Measurements from ENCODE around the gene WWOX. TPM values are rescaled to one million over a fixed set of nuclear protein-coding genes. Genes with fewer than 3 reads are reported as not detected.
A peak's percentile ranks its signal among the peaks of the same experiment; 100 is the strongest.

The WWOX gene
- total RNA-seq, 5 donors from 2014 or later (not counting 1 experiment from before 2014, with no cell fraction given), result 21.2 to 26.0 (median 22.6) TPM

GRCh38 chr16:79093554-79093967 is 994.1 kb downstream of the WWOX start:
- WGBS (ENCODE audit: insufficient coverage), result no CpG with 5 or more reads among the region's 10 CpGs
- H3K36me3 ChIP-seq (ENCODE audit: control insufficient read depth in 2 of 2, extremely low read depth in 1 of 2, insufficient read depth in 1 of 2, low read length in 1 of 2), result no peaks in the 10 kb centered on the region
- H3K4me3 ChIP-seq (ENCODE audit: control insufficient read depth in 1 of 2, extremely low read depth in 1 of 2, low read length in 1 of 2), result peak overlapping the region in 1 of 2 donors; percentile 38
- ATAC-seq (replicated peaks in 1 of 4), result peak in 3 of 4 experiments; percentile 50 to 80 (median 62)
- Mint-ChIP-seq H3K4me3 (peak overlapping the region; percentile 44 to 59 (median 50)), H3K27me3 (no peaks in the 10 kb centered on the region), H3K9me3 (no peaks in the 10 kb centered on the region), H3K36me3 (no peaks in the 10 kb centered on the region), H3K27ac (peak overlapping the region; percentile 70 to 76), H3K4me1 (peaks cover 49 to 64% (median 63%) of the 10 kb centered on the region in 3 donors)
- no peaks in the 10 kb centered on the region for H3K9me3 ChIP-seq
- no peaks in the 10 kb centered on the region for H3K27me3 ChIP-seq (replicated peaks in 1 of 2; ENCODE audit: control insufficient read depth in 2 of 2, extremely low read depth in 1 of 2, insufficient read depth in 2 of 2, low read length in 1 of 2)
- DNase-seq, result peak in 28 of 35 experiments; percentile 2 to 54 (median 16)
- CTCF ChIA-PET, result no interaction called here
- H3K27ac ChIP-seq (ENCODE audit: low read length), result no peak overlapping the region
- peaks cover 38 to 52% of the 10 kb centered on the region in 2 experiments for H3K4me1 ChIP-seq (ENCODE audit: control insufficient read depth in 1 of 2, extremely low read depth in 1 of 2, insufficient read depth in 2 of 2, low read length in 2 of 2)
- POLR2A ChIA-PET, result no interaction called here

- ATAC-seq (replicated peaks in 1 of 4), result no peak
- peaks cover 27 to 40% (median 39%) of the 10 kb centered on the region in 3 donors for H3K4me1 Mint-ChIP-seq
- 100% methylated on average over 7 of the region's 7 CpGs for WGBS (ENCODE audit: insufficient coverage)
- H3K36me3 Mint-ChIP-seq, result no peaks in the 10 kb centered on the region
- H3K9me3 ChIP-seq, result no peaks in the 10 kb centered on the region
- no peak overlapping the region for H3K27ac Mint-ChIP-seq
- no peak overlapping the region for H3K4me3 Mint-ChIP-seq
- H3K36me3 ChIP-seq (ENCODE audit: control insufficient read depth in 2 of 2, extremely low read depth in 1 of 2, insufficient read depth in 1 of 2, low read length in 1 of 2), result no peaks in the 10 kb centered on the region
- H3K27me3 ChIP-seq (replicated peaks in 1 of 2; ENCODE audit: control insufficient read depth in 2 of 2, extremely low read depth in 1 of 2, insufficient read depth in 2 of 2, low read length in 1 of 2), result no peaks in the 10 kb centered on the region
- DNase-seq, result no peak
- peaks cover 22 to 32% of the 10 kb centered on the region in 2 experiments for H3K4me1 ChIP-seq (ENCODE audit: control insufficient read depth in 1 of 2, extremely low read depth in 1 of 2, insufficient read depth in 2 of 2, low read length in 2 of 2)
- ChIA-PET POLR2A (no interaction called here), CTCF (no interaction called here)
- no peaks in the 10 kb centered on the region for H3K27me3 Mint-ChIP-seq
- no peaks in the 10 kb centered on the region for H3K9me3 Mint-ChIP-seq
- no peak overlapping the region for H3K4me3 ChIP-seq (ENCODE audit: control insufficient read depth in 1 of 2, extremely low read depth in 1 of 2, low read length in 1 of 2)
- H3K27ac ChIP-seq (ENCODE audit: low read length), result no peak overlapping the region
Observed at GRCh38 chr16:79096246-79096645, 996.8 kb downstream of the WWOX start.

- Mint-ChIP-seq H3K27me3 (no peaks in the 10 kb centered on the region), H3K27ac (no peak overlapping the region)
Observed at GRCh38 chr16:79097166-79097565, 997.7 kb downstream of the WWOX start.

GRCh38 chr16:79097771-79098170 is 998.3 kb downstream of the WWOX start:
- H3K36me3 ChIP-seq (ENCODE audit: control insufficient read depth in 2 of 2, extremely low read depth in 1 of 2, insufficient read depth in 1 of 2, low read length in 1 of 2), result no peaks in the 10 kb centered on the region
- no peak overlapping the region for H3K4me3 ChIP-seq (ENCODE audit: control insufficient read depth in 1 of 2, extremely low read depth in 1 of 2, low read length in 1 of 2)
- no peaks in the 10 kb centered on the region for H3K27me3 ChIP-seq (replicated peaks in 1 of 2; ENCODE audit: control insufficient read depth in 2 of 2, extremely low read depth in 1 of 2, insufficient read depth in 2 of 2, low read length in 1 of 2)
- ATAC-seq (replicated peaks in 1 of 4), result no peak
- Mint-ChIP-seq H3K4me3 (no peak overlapping the region), H3K27me3 (no peaks in the 10 kb centered on the region), H3K9me3 (no peaks in the 10 kb centered on the region), H3K4me1 (peaks cover 17 to 41% (median 28%) of the 10 kb centered on the region in 3 donors), H3K27ac (no peak overlapping the region), H3K36me3 (no peaks in the 10 kb centered on the region)
- no peaks in the 10 kb centered on the region for H3K9me3 ChIP-seq
- no peak overlapping the region for H3K27ac ChIP-seq (ENCODE audit: low read length)
- POLR2A ChIA-PET, result no interaction called here
- peaks cover 12 to 17% of the 10 kb centered on the region in 2 experiments for H3K4me1 ChIP-seq (ENCODE audit: control insufficient read depth in 1 of 2, extremely low read depth in 1 of 2, insufficient read depth in 2 of 2, low read length in 2 of 2)
- CTCF ChIA-PET, result no interaction called here
- WGBS (ENCODE audit: insufficient coverage), result 100% methylated on average over 3 of the region's 7 CpGs
- DNase-seq, result no peak

More at GRCh38 chr16:79097166-79097565, 997.7 kb downstream of the WWOX start:
- ChIA-PET CTCF (no interaction called here), POLR2A (no interaction called here)
- no peak for ATAC-seq (replicated peaks in 1 of 4)
- no peak overlapping the region for H3K4me3 Mint-ChIP-seq
- H3K4me1 ChIP-seq (ENCODE audit: control insufficient read depth in 1 of 2, extremely low read depth in 1 of 2, insufficient read depth in 2 of 2, low read length in 2 of 2), result peaks cover 18 to 23% of the 10 kb centered on the region in 2 experiments
- H3K27me3 ChIP-seq (replicated peaks in 1 of 2; ENCODE audit: control insufficient read depth in 2 of 2, extremely low read depth in 1 of 2, insufficient read depth in 2 of 2, low read length in 1 of 2), result no peaks in the 10 kb centered on the region
- no peaks in the 10 kb centered on the region for H3K9me3 ChIP-seq
- WGBS (ENCODE audit: insufficient coverage), result 100% methylated on average over 3 of the region's 7 CpGs
- H3K27ac ChIP-seq (ENCODE audit: low read length), result no peak overlapping the region
- H3K4me3 ChIP-seq (ENCODE audit: control insufficient read depth in 1 of 2, extremely low read depth in 1 of 2, low read length in 1 of 2), result no peak overlapping the region
- no peaks in the 10 kb centered on the region for H3K36me3 ChIP-seq (ENCODE audit: control insufficient read depth in 2 of 2, extremely low read depth in 1 of 2, insufficient read depth in 1 of 2, low read length in 1 of 2)
- DNase-seq, result no peak
- H3K36me3 Mint-ChIP-seq, result no peaks in the 10 kb centered on the region
- H3K9me3 Mint-ChIP-seq, result no peaks in the 10 kb centered on the region
- peaks cover 22 to 41% (median 34%) of the 10 kb centered on the region in 3 donors for H3K4me1 Mint-ChIP-seq

GRCh38 chr16:79098907-79099306 is 999.5 kb downstream of the WWOX start:
- Histone ChIP-seq H3K36me3 (ENCODE audit: control insufficient read depth in 2 of 2, extremely low read depth in 1 of 2, insufficient read depth in 1 of 2, low read length in 1 of 2) (no peaks in the 10 kb centered on the region), H3K27ac (ENCODE audit: low read length) (no peak overlapping the region), H3K4me1 (ENCODE audit: control insufficient read depth in 1 of 2, extremely low read depth in 1 of 2, insufficient read depth in 2 of 2, low read length in 2 of 2) (peaks cover 1 to 5% of the 10 kb centered on the region in 2 experiments), H3K4me3 (ENCODE audit: control insufficient read depth in 1 of 2, extremely low read depth in 1 of 2, low read length in 1 of 2) (no peak overlapping the region), H3K27me3 (replicated peaks in 1 of 2; ENCODE audit: control insufficient read depth in 2 of 2, extremely low read depth in 1 of 2, insufficient read depth in 2 of 2, low read length in 1 of 2) (no peaks in the 10 kb centered on the region), H3K9me3 (no peaks in the 10 kb centered on the region)
- H3K4me3 Mint-ChIP-seq, result no peak overlapping the region
- no peaks in the 10 kb centered on the region for H3K36me3 Mint-ChIP-seq
- peaks cover 6 to 29% (median 18%) of the 10 kb centered on the region in 3 donors for H3K4me1 Mint-ChIP-seq
- ATAC-seq (replicated peaks in 1 of 4) (no peak), DNase-seq (no peak)
- no peaks in the 10 kb centered on the region for H3K27me3 Mint-ChIP-seq
- ChIA-PET CTCF (no interaction called here), POLR2A (no interaction called here)
- H3K27ac Mint-ChIP-seq, result no peak overlapping the region
- WGBS (ENCODE audit: insufficient coverage), result 60% methylated on average over 2 of the region's 3 CpGs
- H3K9me3 Mint-ChIP-seq, result no peaks in the 10 kb centered on the region

GRCh38 chr16:79099716-79100115 is 1000.3 kb downstream of the WWOX start:
- Mint-ChIP-seq H3K9me3 (no peaks in the 10 kb centered on the region), H3K4me3 (no peak overlapping the region)
- 100% methylated on average over 1 of the region's 2 CpGs for WGBS (ENCODE audit: insufficient coverage)

GRCh38 chr16:79100447-79100846 is 1001.0 kb downstream of the WWOX start:
- WGBS (ENCODE audit: insufficient coverage), result 100% methylated on average over 2 of the region's 8 CpGs
- no peak for DNase-seq
- Mint-ChIP-seq H3K36me3 (no peaks in the 10 kb centered on the region), H3K4me1 (peaks cover 2 to 20% (median 12%) of the 10 kb centered on the region in 3 donors), H3K4me3 (no peak overlapping the region), H3K27me3 (no peaks in the 10 kb centered on the region), H3K9me3 (no peaks in the 10 kb centered on the region), H3K27ac (no peak overlapping the region)
- CTCF ChIA-PET, result no interaction called here
- H3K4me3 ChIP-seq (ENCODE audit: control insufficient read depth in 1 of 2, extremely low read depth in 1 of 2, low read length in 1 of 2), result no peak overlapping the region
- no peaks in the 10 kb centered on the region for H3K27me3 ChIP-seq (replicated peaks in 1 of 2; ENCODE audit: control insufficient read depth in 2 of 2, extremely low read depth in 1 of 2, insufficient read depth in 2 of 2, low read length in 1 of 2)
- POLR2A ChIA-PET, result no interaction called here
- no peaks in the 10 kb centered on the region for H3K4me1 ChIP-seq (ENCODE audit: control insufficient read depth in 1 of 2, extremely low read depth in 1 of 2, insufficient read depth in 2 of 2, low read length in 2 of 2)
- no peak overlapping the region for H3K27ac ChIP-seq (ENCODE audit: low read length)
- no peaks in the 10 kb centered on the region for H3K9me3 ChIP-seq
- no peak for ATAC-seq (replicated peaks in 1 of 4)
- H3K36me3 ChIP-seq (ENCODE audit: control insufficient read depth in 2 of 2, extremely low read depth in 1 of 2, insufficient read depth in 1 of 2, low read length in 1 of 2), result no peaks in the 10 kb centered on the region

More at GRCh38 chr16:79099716-79100115, 1000.3 kb downstream of the WWOX start:
- Histone ChIP-seq H3K4me1 (ENCODE audit: control insufficient read depth in 1 of 2, extremely low read depth in 1 of 2, insufficient read depth in 2 of 2, low read length in 2 of 2) (no peaks in the 10 kb centered on the region), H3K27ac (ENCODE audit: low read length) (no peak overlapping the region), H3K4me3 (ENCODE audit: control insufficient read depth in 1 of 2, extremely low read depth in 1 of 2, low read length in 1 of 2) (no peak overlapping the region), H3K27me3 (replicated peaks in 1 of 2; ENCODE audit: control insufficient read depth in 2 of 2, extremely low read depth in 1 of 2, insufficient read depth in 2 of 2, low read length in 1 of 2) (no peaks in the 10 kb centered on the region), H3K9me3 (no peaks in the 10 kb centered on the region), H3K36me3 (ENCODE audit: control insufficient read depth in 2 of 2, extremely low read depth in 1 of 2, insufficient read depth in 1 of 2, low read length in 1 of 2) (no peaks in the 10 kb centered on the region)
- Mint-ChIP-seq H3K4me1 (peaks cover 3 to 21% (median 14%) of the 10 kb centered on the region in 3 donors), H3K36me3 (no peaks in the 10 kb centered on the region), H3K27ac (no peak overlapping the region), H3K27me3 (no peaks in the 10 kb centered on the region)
- POLR2A ChIA-PET, result no interaction called here
- DNase-seq, result no peak
- ATAC-seq (replicated peaks in 1 of 4), result no peak
- CTCF ChIA-PET, result no interaction called here
